Neural progenitor cell (in vitro differentiated cells): Measurements from ENCODE around the gene LRRC8B.

ENCODE experiments used
- EZH2phosphoT487 ChIP-seq: fragments of 200-600 bp; sonication (generic); IDR thresholded peaks from 2 replicates; pipeline ENCODE4 v1.6.1; 2017; ENCODE audit warnings: antibody characterized with exemption
- TF ChIP-seq, protein P1 (sequence below): fragments of 200-600 bp; sonication (generic); IDR thresholded peaks from 2 replicates; pipeline ENCODE4 v1.5.1; 2017; ENCODE audit warnings: antibody characterized with exemption, mild to moderate bottlenecking

- no peak for TF ChIP-seq EZH2phosphoT487
- TF ChIP-seq, protein P1, sequence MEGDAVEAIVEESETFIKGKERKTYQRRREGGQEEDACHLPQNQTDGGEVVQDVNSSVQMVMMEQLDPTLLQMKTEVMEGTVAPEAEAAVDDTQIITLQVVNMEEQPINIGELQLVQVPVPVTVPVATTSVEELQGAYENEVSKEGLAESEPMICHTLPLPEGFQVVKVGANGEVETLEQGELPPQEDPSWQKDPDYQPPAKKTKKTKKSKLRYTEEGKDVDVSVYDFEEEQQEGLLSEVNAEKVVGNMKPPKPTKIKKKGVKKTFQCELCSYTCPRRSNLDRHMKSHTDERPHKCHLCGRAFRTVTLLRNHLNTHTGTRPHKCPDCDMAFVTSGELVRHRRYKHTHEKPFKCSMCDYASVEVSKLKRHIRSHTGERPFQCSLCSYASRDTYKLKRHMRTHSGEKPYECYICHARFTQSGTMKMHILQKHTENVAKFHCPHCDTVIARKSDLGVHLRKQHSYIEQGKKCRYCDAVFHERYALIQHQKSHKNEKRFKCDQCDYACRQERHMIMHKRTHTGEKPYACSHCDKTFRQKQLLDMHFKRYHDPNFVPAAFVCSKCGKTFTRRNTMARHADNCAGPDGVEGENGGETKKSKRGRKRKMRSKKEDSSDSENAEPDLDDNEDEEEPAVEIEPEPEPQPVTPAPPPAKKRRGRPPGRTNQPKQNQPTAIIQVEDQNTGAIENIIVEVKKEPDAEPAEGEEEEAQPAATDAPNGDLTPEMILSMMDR = no peak
Observed at GRCh38 chr1:89606227-89606980, 81.8 kb downstream of the LRRC8B start.
